ENCODE results near the gene C11orf24. TPM values are rescaled to one million over a fixed set of nuclear protein-coding genes. Genes with fewer than 3 reads are reported as not detected.

C11orf24 gene
- polyA plus RNA-seq, 1 of the 3 experiments (the other 2 are of a cell fraction) = 50.9 TPM

DNA sequence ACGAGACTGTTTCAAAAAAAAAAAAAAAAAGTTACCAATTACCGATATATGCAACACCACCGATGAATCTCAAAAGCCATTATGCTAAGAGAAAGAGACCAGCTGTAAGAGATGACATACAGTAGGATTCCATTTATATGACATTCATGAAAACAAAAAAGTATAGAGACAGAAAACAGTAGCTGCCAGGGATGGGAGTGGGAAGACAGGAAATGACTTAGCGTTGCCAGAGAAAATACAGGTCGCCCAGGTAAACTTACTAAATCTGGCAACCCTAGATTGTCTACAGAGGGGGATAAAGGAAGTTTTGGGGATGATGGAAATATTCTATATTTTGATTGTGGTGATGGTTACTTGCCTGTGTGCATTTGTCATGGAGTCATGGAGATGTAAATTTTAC lies 7.9 kb upstream of the C11orf24 start (continued):
- TF ChIP-seq, protein P1, sequence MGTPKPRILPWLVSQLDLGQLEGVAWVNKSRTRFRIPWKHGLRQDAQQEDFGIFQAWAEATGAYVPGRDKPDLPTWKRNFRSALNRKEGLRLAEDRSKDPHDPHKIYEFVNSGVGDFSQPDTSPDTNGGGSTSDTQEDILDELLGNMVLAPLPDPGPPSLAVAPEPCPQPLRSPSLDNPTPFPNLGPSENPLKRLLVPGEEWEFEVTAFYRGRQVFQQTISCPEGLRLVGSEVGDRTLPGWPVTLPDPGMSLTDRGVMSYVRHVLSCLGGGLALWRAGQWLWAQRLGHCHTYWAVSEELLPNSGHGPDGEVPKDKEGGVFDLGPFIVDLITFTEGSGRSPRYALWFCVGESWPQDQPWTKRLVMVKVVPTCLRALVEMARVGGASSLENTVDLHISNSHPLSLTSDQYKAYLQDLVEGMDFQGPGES (IDR thresholded peaks at IDR 0.05; ENCODE audit: low read depth, low read length) = no peak
- TF ChIP-seq CHD2 (IDR thresholded peaks at IDR 0.05; ENCODE audit: low read length, partially characterized antibody) (no peak), EP300 (IDR thresholded peaks at IDR 0.05; ENCODE audit: borderline replicate concordance in 1 of 2, low read depth in 1 of 2, low read length in 1 of 2) (no peak), RFX5 (IDR thresholded peaks at IDR 0.05; ENCODE audit: low read length) (no peak), PBX3 (IDR thresholded peaks at IDR 0.05) (no peak), FOXM1 (IDR thresholded peaks at IDR 0.05; ENCODE audit: low read depth) (no peak), TEAD4 (IDR thresholded peaks at IDR 0.05; ENCODE audit: borderline replicate concordance, insufficient read depth) (no peak)
- TF ChIP-seq, protein P2, sequence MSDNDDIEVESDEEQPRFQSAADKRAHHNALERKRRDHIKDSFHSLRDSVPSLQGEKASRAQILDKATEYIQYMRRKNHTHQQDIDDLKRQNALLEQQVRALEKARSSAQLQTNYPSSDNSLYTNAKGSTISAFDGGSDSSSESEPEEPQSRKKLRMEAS (IDR thresholded peaks at IDR 0.05; ENCODE audit: low read depth) = no peak

- H3K79me2 ChIP-seq (ENCODE audit: insufficient read depth) = peaks cover 8% of the 10 kb centered on the region; the same call in 1 of the 2 replicates
- no peak overlapping the region for H3K27ac ChIP-seq (ENCODE audit: low read depth in 2 of 2, low read length in 1 of 2)
- H3K4me3 ChIP-seq (ENCODE audit: low read depth in 2 of 2, low read length in 1 of 2) = no peak overlapping the region
- no peak overlapping the region for H3K4me2 ChIP-seq
- 94% methylated on average over 6 of the region's 6 CpGs for WGBS (ENCODE audit: low lambda C conversion rate)
- ChIA-PET POLR2A (no interaction called here), CTCF (interaction anchor here (3.4 kb wide), 1 partner anchor 21 kb away, joined by 21 read pairs; no protein-coding TSS in a partner anchor)
- H2AFZ ChIP-seq (ENCODE audit: low read depth) = no peak overlapping the region
- H3K9me2 ChIP-seq = no peaks in the 10 kb centered on the region
- H3K9me3 ChIP-seq = no peaks in the 10 kb centered on the region
- no peak overlapping the region for H3K9ac ChIP-seq
- H3F3A ChIP-seq (replicated peaks; ENCODE audit: insufficient read depth) = peaks cover 2% of the 10 kb centered on the region
- H3K27me3 ChIP-seq (ENCODE audit: insufficient read depth) = no peaks in the 10 kb centered on the region
- peaks cover 2 to 3% of the 10 kb centered on the region in 2 experiments; a peak in 1 of 4 replicates for H3K4me1 ChIP-seq (ENCODE audit: control insufficient read depth in 1 of 2, insufficient read depth in 2 of 2, low read depth in 1 of 2, low read length in 1 of 2)
- H4K20me1 ChIP-seq (ENCODE audit: insufficient read depth) = no peaks in the 10 kb centered on the region
- H3K36me3 ChIP-seq (replicated peaks in 1 of 2; ENCODE audit: control insufficient read depth in 1 of 2, insufficient read depth in 2 of 2, low read length in 1 of 2) = no peaks in the 10 kb centered on the region
- DNase-seq = no peak
- TF ChIP-seq SIN3A (IDR thresholded peaks at IDR 0.05; ENCODE audit: borderline replicate concordance, low read depth, low read length) (no peak), RFX5 (IDR thresholded peaks at IDR 0.05; ENCODE audit: low read length) (no peak), FOSL2 (IDR thresholded peaks at IDR 0.05; ENCODE audit: borderline replicate concordance, low read depth) (no peak), MEF2A (IDR thresholded peaks at IDR 0.05; ENCODE audit: borderline replicate concordance, low read depth) (no peak), RAD21 (IDR thresholded peaks at IDR 0.05; ENCODE audit: low read length) (no peak), RCOR1 (IDR thresholded peaks at IDR 0.05; ENCODE audit: low read length) (no peak), MXI1 (IDR thresholded peaks at IDR 0.05; ENCODE audit: low read depth, low read length) (no peak), FOXM1 (IDR thresholded peaks at IDR 0.05; ENCODE audit: low read depth) (no peak), USF2 (IDR thresholded peaks at IDR 0.05; ENCODE audit: borderline replicate concordance, low read depth, low read length) (no peak), NRF1 (IDR thresholded peaks at IDR 0.05; ENCODE audit: low read depth, low read length) (no peak), ELF1 (IDR thresholded peaks at IDR 0.05) (no peak), FOXJ3 (CRISPR knock-in tag; IDR thresholded peaks at IDR 0.05) (no peak), CHD2 (IDR thresholded peaks at IDR 0.05; ENCODE audit: low read length, partially characterized antibody) (no peak), RXRA (IDR thresholded peaks at IDR 0.05; ENCODE audit: borderline replicate concordance, low read depth) (no peak), TEAD4 (IDR thresholded peaks at IDR 0.05; ENCODE audit: borderline replicate concordance, insufficient read depth) (no peak)
- TF ChIP-seq, protein P3, sequence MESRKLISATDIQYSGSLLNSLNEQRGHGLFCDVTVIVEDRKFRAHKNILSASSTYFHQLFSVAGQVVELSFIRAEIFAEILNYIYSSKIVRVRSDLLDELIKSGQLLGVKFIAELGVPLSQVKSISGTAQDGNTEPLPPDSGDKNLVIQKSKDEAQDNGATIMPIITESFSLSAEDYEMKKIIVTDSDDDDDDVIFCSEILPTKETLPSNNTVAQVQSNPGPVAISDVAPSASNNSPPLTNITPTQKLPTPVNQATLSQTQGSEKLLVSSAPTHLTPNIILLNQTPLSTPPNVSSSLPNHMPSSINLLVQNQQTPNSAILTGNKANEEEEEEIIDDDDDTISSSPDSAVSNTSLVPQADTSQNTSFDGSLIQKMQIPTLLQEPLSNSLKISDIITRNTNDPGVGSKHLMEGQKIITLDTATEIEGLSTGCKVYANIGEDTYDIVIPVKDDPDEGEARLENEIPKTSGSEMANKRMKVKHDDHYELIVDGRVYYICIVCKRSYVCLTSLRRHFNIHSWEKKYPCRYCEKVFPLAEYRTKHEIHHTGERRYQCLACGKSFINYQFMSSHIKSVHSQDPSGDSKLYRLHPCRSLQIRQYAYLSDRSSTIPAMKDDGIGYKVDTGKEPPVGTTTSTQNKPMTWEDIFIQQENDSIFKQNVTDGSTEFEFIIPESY (IDR thresholded peaks at IDR 0.05; ENCODE audit: borderline replicate concordance, low read depth) = no peak
- TF ChIP-seq, protein P4, sequence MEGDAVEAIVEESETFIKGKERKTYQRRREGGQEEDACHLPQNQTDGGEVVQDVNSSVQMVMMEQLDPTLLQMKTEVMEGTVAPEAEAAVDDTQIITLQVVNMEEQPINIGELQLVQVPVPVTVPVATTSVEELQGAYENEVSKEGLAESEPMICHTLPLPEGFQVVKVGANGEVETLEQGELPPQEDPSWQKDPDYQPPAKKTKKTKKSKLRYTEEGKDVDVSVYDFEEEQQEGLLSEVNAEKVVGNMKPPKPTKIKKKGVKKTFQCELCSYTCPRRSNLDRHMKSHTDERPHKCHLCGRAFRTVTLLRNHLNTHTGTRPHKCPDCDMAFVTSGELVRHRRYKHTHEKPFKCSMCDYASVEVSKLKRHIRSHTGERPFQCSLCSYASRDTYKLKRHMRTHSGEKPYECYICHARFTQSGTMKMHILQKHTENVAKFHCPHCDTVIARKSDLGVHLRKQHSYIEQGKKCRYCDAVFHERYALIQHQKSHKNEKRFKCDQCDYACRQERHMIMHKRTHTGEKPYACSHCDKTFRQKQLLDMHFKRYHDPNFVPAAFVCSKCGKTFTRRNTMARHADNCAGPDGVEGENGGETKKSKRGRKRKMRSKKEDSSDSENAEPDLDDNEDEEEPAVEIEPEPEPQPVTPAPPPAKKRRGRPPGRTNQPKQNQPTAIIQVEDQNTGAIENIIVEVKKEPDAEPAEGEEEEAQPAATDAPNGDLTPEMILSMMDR (IDR thresholded peaks at IDR 0.05) = no peak
- TF ChIP-seq, protein P2 (IDR thresholded peaks at IDR 0.05; ENCODE audit: low read depth) = no peak
- TF ChIP-seq, protein P5, sequence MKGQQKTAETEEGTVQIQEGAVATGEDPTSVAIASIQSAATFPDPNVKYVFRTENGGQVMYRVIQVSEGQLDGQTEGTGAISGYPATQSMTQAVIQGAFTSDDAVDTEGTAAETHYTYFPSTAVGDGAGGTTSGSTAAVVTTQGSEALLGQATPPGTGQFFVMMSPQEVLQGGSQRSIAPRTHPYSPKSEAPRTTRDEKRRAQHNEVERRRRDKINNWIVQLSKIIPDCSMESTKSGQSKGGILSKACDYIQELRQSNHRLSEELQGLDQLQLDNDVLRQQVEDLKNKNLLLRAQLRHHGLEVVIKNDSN (IDR thresholded peaks at IDR 0.05; ENCODE audit: borderline replicate concordance, low read depth) = no peak
Measured at GRCh38 chr11:68276861-68277260, 5.1 kb upstream of the C11orf24 start.

Measured in SK-N-SH (cell line).